Breast epithelium (tissue), 3 donors: ENCODE data around the gene ZNF394.

Experiments used
- CTCF ChIP-seq, 3 donors: fragments of 450-650 bp; IDR thresholded peaks; one replicate each; pipeline ENCODE4 v1.5.1; 2016 to 2017; ENCODE audit warnings: antibody characterized with exemption in 3 of 3, mild to moderate bottlenecking in 3 of 3, moderate library complexity in 3 of 3
- POLR2A ChIP-seq: fragments of 450-650 bp; IDR thresholded peaks from one replicate; pipeline ENCODE4 v1.6.1; 2016; ENCODE audit warnings: antibody characterized with exemption, mild to moderate bottlenecking, moderate library complexity
- POLR2AphosphoS5 ChIP-seq, 3 donors: sonication (generic); formaldehyde crosslinking; IDR thresholded peaks; one replicate each; pipeline ENCODE4 v1.6.1; 2017; ENCODE audit warnings: antibody characterized with exemption in 3 of 3

- TF ChIP-seq CTCF (IDR thresholded peaks at IDR 0.05) (no peak), POLR2A (no peak), POLR2AphosphoS5 (IDR thresholded peaks at IDR 0.05) (no peak)
These were observed 42.2 kb downstream of the ZNF394 start for GRCh38 chr7:99457650-99458493.
